Mesendoderm (in vitro differentiated cells): ENCODE data around the gene FBL.

Experiments
- DNase-seq: peaks from one replicate; pipeline ENCODE4 v3.0.0; 2013
- H2AK5ac ChIP-seq: 2 replicates; pipeline ENCODE4 v1.6.1; 2013; ENCODE audit warnings: low read length, inconsistent platforms
- H2BK120ac ChIP-seq: 2 replicates; pipeline ENCODE4 v1.6.1; 2013; ENCODE audit warnings: low read depth, mild to moderate bottlenecking, low read length, moderate library complexity, mixed read lengths
- H2BK15ac ChIP-seq: replicated peaks from 2 replicates; pipeline ENCODE4 v1.6.1; 2013; ENCODE audit warnings: low read depth, mild to moderate bottlenecking, moderate library complexity
- H2BK5ac ChIP-seq: 2 replicates; pipeline ENCODE4 v1.6.1; 2013; ENCODE audit warnings: low read length, inconsistent platforms
- H3K18ac ChIP-seq: 2 replicates; pipeline ENCODE4 v1.6.1; 2013; ENCODE audit warnings: mild to moderate bottlenecking, low read length, mixed read lengths
- H3K23ac ChIP-seq: one replicate; pipeline ENCODE4 v1.6.1; 2013; ENCODE audit warnings: low read length
- H3K27ac ChIP-seq: 2 replicates; pipeline ENCODE4 v1.5.1; 2013; ENCODE audit warnings: low read depth, mild to moderate bottlenecking, inconsistent platforms, low read length, moderate library complexity
- H3K27me3 ChIP-seq: 2 replicates; pipeline ENCODE4 v1.6.1; 2013; ENCODE audit warnings: low read length, control low read depth, mild to moderate bottlenecking, inconsistent platforms; ENCODE audit not compliant: insufficient read depth, poor library complexity
- H3K36me3 ChIP-seq: 2 replicates; pipeline ENCODE4 v1.6.1; 2013; ENCODE audit warnings: low read length, inconsistent platforms; ENCODE audit not compliant: control insufficient read depth, insufficient read depth
- H3K4ac ChIP-seq: one replicate; pipeline ENCODE4 v1.6.1; 2013; ENCODE audit warnings: low read depth, mild to moderate bottlenecking, low read length, moderate library complexity
- H3K4me1 ChIP-seq: 2 replicates; pipeline ENCODE4 v1.6.1; 2013; ENCODE audit warnings: low read depth, low read length, inconsistent platforms; ENCODE audit not compliant: control insufficient read depth
- H3K4me2 ChIP-seq: 2 replicates; pipeline ENCODE4 v1.6.1; 2013; ENCODE audit warnings: low read length
- H3K4me3 ChIP-seq: 2 replicates; pipeline ENCODE4 v1.5.1; 2013; ENCODE audit warnings: mild to moderate bottlenecking, low read length
- H3K56ac ChIP-seq: one replicate; pipeline ENCODE4 v1.6.1; 2013; ENCODE audit warnings: low read length
- H3K79me1 ChIP-seq: 2 replicates; pipeline ENCODE4 v1.6.1; 2013; ENCODE audit warnings: low read length, inconsistent platforms
- H3K79me2 ChIP-seq: 2 replicates; pipeline ENCODE4 v1.6.1; 2013; ENCODE audit warnings: mild to moderate bottlenecking, low read length; ENCODE audit not compliant: control insufficient read depth, insufficient read depth
- H3K9ac ChIP-seq: 2 replicates; pipeline ENCODE4 v1.6.1; 2013; ENCODE audit warnings: low read length, inconsistent platforms
- H4K5ac ChIP-seq: one replicate; pipeline ENCODE4 v1.6.1; 2013; ENCODE audit warnings: low read length
- H4K8ac ChIP-seq: one replicate; pipeline ENCODE4 v1.6.1; 2013; ENCODE audit warnings: low read depth, mild to moderate bottlenecking, control low read depth, low read length, moderate library complexity
- WGBS: extraction: QIAGEN DNeasy Blood & Tissue Kit; methylation state at CpG from one replicate; pipeline ENCODE4 v1.1.7; 2013; ENCODE audit warnings: low lambda C conversion rate, missing lambda C conversion rate; ENCODE audit not compliant: insufficient coverage; ENCODE audit errors: extremely low coverage; 5-methylcytosine and 5-hydroxymethylcytosine counted together

The FBL gene

GRCh38 chr19:39843919-39844793 lies 2.0 kb downstream of the FBL start:
- H3K36me3 ChIP-seq, result peaks cover 2% of the 10 kb centered on the region
- peaks cover 16% of the 10 kb centered on the region for H3K79me1 ChIP-seq
- H4K8ac ChIP-seq, result no peak overlapping the region
- peak overlapping the region; percentile 52 for H3K56ac ChIP-seq
- no peak overlapping the region for H4K5ac ChIP-seq
- H3K79me2 ChIP-seq, result peaks cover 66% of the 10 kb centered on the region
- no peak overlapping the region for H3K27ac ChIP-seq
- H2BK5ac ChIP-seq, result no peak overlapping the region
- no peak overlapping the region for H3K4me3 ChIP-seq
- no CpG with 5 or more reads among the region's 4 CpGs for WGBS
- no peak overlapping the region for H3K18ac ChIP-seq
- H3K27me3 ChIP-seq, result no peaks in the 10 kb centered on the region
- peak overlapping the region; percentile 99 for H3K9ac ChIP-seq
- no peak overlapping the region for H2BK15ac ChIP-seq
- H2BK120ac ChIP-seq, result no peak overlapping the region
- H3K4me1 ChIP-seq, result peaks cover 15% of the 10 kb centered on the region
- peak; percentile 45 for DNase-seq
- no peak overlapping the region for H3K4ac ChIP-seq
- H3K23ac ChIP-seq, result no peak overlapping the region
- peak overlapping the region; percentile 98 for H3K4me2 ChIP-seq
- H2AK5ac ChIP-seq, result no peak overlapping the region

GRCh38 chr19:39842693-39843435 lies 3.3 kb downstream of the FBL start:
- Histone ChIP-seq H4K5ac (no peak overlapping the region), H3K27me3 (no peaks in the 10 kb centered on the region), H3K4me1 (peaks cover 15% of the 10 kb centered on the region), H3K27ac (no peak overlapping the region), H3K56ac (no peak overlapping the region), H3K79me1 (peaks cover 22% of the 10 kb centered on the region), H4K8ac (no peak overlapping the region), H3K4ac (no peak overlapping the region), H3K9ac (peak overlapping the region; percentile 13), H3K23ac (no peak overlapping the region), H2AK5ac (no peak overlapping the region), H2BK15ac (no peak overlapping the region), H2BK120ac (no peak overlapping the region), H3K18ac (no peak overlapping the region), H3K36me3 (peaks cover 8% of the 10 kb centered on the region), H2BK5ac (no peak overlapping the region), H3K79me2 (peaks cover 74% of the 10 kb centered on the region), H3K4me2 (no peak overlapping the region), H3K4me3 (no peak overlapping the region)
- DNase-seq, result no peak
- WGBS, result no CpG with 5 or more reads among the region's 7 CpGs

- H3K23ac ChIP-seq, result no peak overlapping the region
- peaks cover 20% of the 10 kb centered on the region for H3K36me3 ChIP-seq
- no peak overlapping the region for H2BK15ac ChIP-seq
- no peak overlapping the region for H3K4me3 ChIP-seq
- H2AK5ac ChIP-seq, result no peak overlapping the region
- no CpG with 5 or more reads among the region's 4 CpGs for WGBS
- H3K27ac ChIP-seq, result no peak overlapping the region
- no peak overlapping the region for H2BK5ac ChIP-seq
- no peak for DNase-seq
- H3K27me3 ChIP-seq, result no peaks in the 10 kb centered on the region
- no peak overlapping the region for H3K4me2 ChIP-seq
- H4K8ac ChIP-seq, result no peak overlapping the region
- no peak overlapping the region for H3K4ac ChIP-seq
- H3K79me1 ChIP-seq, result peaks cover 22% of the 10 kb centered on the region
- no peak overlapping the region for H2BK120ac ChIP-seq
- H3K9ac ChIP-seq, result no peak overlapping the region
- no peak overlapping the region for H3K56ac ChIP-seq
- H4K5ac ChIP-seq, result no peak overlapping the region
- no peak overlapping the region for H3K18ac ChIP-seq
- H3K4me1 ChIP-seq, result peaks cover 9% of the 10 kb centered on the region
- H3K79me2 ChIP-seq, result peaks cover 73% of the 10 kb centered on the region
Observed at GRCh38 chr19:39841041-39841440, 5.1 kb downstream of the FBL start.

DNA sequence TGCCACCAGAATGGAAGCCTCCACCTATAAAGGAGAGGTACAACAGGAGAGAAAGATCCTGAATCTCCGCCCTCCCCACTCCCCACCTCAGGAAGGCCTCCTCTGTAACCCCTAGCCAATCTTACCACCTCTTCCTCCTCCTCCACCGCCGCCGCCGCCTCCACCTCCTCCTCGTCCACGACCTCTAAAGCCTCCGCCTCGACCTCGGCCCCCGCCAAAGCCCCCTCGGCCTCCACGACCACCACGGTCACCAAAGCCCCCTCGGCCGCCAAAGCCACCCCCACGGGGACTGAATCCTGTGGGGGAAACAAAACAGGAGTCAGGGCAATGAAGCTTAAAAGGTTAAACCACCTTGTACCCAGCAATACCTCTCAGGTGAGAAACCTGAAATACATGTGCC lies 5.7 kb downstream of the FBL start:
- Histone ChIP-seq H3K79me2 (peaks cover 68% of the 10 kb centered on the region), H3K36me3 (peaks cover 20% of the 10 kb centered on the region)

DNA sequence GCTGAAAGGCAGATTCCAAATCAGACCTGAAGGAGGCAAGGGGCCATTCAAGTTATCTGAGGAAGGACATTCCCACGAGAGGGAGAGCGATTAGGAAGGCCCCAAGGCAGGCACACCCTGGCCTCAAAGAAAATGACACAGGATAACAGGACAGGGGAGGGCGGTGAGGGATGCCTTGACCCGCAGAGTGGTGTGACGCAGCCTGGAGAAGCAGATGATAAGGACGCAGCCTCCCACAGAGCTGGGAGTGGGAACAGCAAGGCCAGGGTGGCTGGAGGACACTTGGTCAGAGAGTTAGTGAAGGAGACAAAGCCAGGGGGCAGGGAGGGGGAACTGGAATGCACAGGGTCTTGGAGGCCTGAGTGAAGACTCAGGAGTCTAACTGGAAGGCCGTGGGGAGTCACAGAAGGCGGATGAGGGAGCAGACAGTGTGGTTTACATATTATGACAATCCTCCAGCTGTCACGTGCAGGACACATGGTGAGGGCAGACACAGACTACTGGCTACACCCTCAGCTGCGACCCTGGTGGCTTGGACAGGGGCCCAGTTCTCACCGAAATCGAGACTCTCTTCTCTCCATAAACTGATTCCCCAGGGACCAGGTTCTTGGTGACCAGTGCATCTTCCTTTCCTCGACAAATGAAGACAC lies 6.4 kb downstream of the FBL start:
- Histone ChIP-seq H3K36me3 (peaks cover 20% of the 10 kb centered on the region), H2BK120ac (no peak overlapping the region), H2BK5ac (no peak overlapping the region), H3K23ac (no peak overlapping the region), H3K18ac (no peak overlapping the region), H3K27me3 (no peaks in the 10 kb centered on the region), H3K4me3 (no peak overlapping the region), H4K8ac (no peak overlapping the region), H3K4me2 (no peak overlapping the region), H2AK5ac (no peak overlapping the region), H4K5ac (no peak overlapping the region), H2BK15ac (no peak overlapping the region), H3K79me2 (peaks cover 61% of the 10 kb centered on the region), H3K4ac (no peak overlapping the region), H3K9ac (no peak overlapping the region), H3K56ac (no peak overlapping the region), H3K79me1 (peaks cover 19% of the 10 kb centered on the region), H3K4me1 (peaks cover 6% of the 10 kb centered on the region), H3K27ac (no peak overlapping the region)
- DNase-seq, result no peak
- WGBS, result no CpG with 5 or more reads among the region's 13 CpGs

More for the DNA sequence above, 5.7 kb downstream of the FBL start:
- DNase-seq, result no peak
- Histone ChIP-seq H3K56ac (no peak overlapping the region), H3K9ac (no peak overlapping the region), H2AK5ac (no peak overlapping the region), H2BK120ac (no peak overlapping the region), H3K4ac (no peak overlapping the region), H2BK15ac (no peak overlapping the region), H4K5ac (no peak overlapping the region), H3K4me3 (no peak overlapping the region), H3K27me3 (no peaks in the 10 kb centered on the region), H4K8ac (no peak overlapping the region), H3K27ac (no peak overlapping the region), H3K18ac (no peak overlapping the region), H2BK5ac (no peak overlapping the region), H3K23ac (no peak overlapping the region), H3K4me1 (peaks cover 9% of the 10 kb centered on the region), H3K4me2 (no peak overlapping the region), H3K79me1 (peaks cover 22% of the 10 kb centered on the region)
- whole genome bisulfite sequencing, result no CpG with 5 or more reads among the region's 17 CpGs
